ENCODE measurements around the gene JMJD7.

GRCh38 chr15:41886741-41887140, 58.8 kb downstream of the JMJD7 start:
- TF ChIP-seq EP300 (IDR thresholded peaks at IDR 0.05) (no peak), ZC3H11A (IDR thresholded peaks at IDR 0.05) (no peak), ESRRA (IDR thresholded peaks at IDR 0.05; ENCODE audit: borderline replicate concordance, low read length) (no peak), FOXS1 (CRISPR knock-in tag; IDR thresholded peaks at IDR 0.05) (no peak), CTCF (IDR thresholded peaks at IDR 0.05) (no peak), ZSCAN20 (CRISPR knock-in tag; IDR thresholded peaks at IDR 0.05) (no peak), JUN (IDR thresholded peaks at IDR 0.05) (no peak), CHD2 (IDR thresholded peaks at IDR 0.05; ENCODE audit: low read length, partially characterized antibody) (no peak), MAX (IDR thresholded peaks at IDR 0.05) (no peak), ELK1 (IDR thresholded peaks at IDR 0.05; ENCODE audit: low read depth, low read length) (no peak), MAZ (IDR thresholded peaks at IDR 0.05; ENCODE audit: borderline replicate concordance, low read depth, low read length) (no peak), NFE2L2 (conservative IDR thresholded peaks at IDR 0.05; ENCODE audit: low read length) (no peak)
